GM18526 (cell line): Measurements from ENCODE around the gene ISCU.
A peak's percentile ranks its signal among the peaks of the same experiment; 100 is the strongest.

Source experiments
- POLR2A ChIP-seq: IDR thresholded peaks from 3 replicates; pipeline ENCODE4 v1.6.1; 2011; ENCODE audit not compliant: insufficient read length; ENCODE audit errors: extremely low read depth

The ISCU gene

GRCh38 chr12:108531929-108532848 is 30.2 kb upstream of the ISCU start:
- no peak for TF ChIP-seq POLR2A

DNA sequence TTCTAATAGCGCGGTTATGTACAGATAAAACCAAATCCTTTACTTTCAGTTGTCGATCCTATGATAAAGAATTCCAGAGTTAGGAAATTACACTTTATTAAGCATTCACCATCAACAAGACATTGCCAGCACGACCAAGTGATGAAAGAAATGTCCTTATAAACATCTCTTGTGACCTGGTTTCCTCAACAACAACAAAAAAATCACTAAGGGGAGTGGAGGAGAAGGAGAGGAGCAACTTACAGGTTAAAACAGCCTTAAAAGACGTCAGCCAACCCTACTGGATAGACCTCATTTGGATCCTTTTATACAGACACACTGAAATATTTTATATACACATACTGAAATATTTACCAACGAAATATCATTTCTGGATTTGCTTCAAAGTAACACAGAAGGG is 24.2 kb upstream of the ISCU start:
- no peak for TF ChIP-seq POLR2A

GRCh38 chr12:108538616-108539195 is 23.7 kb upstream of the ISCU start:
- TF ChIP-seq POLR2A, result no peak

DNA sequence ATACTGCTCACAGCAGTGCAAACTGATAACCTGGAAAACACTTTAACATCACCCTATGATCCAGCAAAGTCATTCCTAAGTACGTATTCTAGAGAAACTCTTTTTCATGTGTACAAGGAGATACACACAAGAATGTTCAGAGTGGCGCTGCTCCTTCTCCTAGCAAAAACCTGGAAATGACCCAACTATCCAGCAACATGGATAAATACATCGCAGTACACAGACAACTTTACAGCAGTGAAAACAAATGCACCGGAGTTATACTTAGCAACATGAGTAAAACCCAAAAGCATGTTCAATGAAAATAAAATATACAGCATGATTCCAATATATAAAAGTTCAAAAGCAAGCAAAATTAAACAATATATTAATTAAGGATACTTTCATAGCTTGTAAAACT is 20.1 kb upstream of the ISCU start:
- no peak for TF ChIP-seq POLR2A

DNA sequence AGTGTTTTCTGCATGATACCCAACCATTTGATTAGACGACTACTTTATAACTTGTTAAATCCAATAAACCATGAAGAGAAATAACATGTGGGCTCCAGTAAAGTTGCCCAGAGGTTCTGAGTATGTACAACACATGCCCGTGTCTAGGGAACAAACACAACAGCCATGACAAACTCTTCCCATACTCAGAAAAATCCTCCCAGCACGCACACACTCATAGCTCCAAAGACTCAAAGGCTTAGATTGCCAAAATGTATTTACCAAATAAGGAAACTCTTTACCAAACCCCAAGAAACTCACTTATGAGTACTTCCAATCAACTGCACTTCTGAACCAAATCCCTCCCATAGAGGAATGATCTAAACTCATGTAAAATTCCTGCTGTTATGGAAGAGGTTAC is 18.7 kb upstream of the ISCU start:
- TF ChIP-seq POLR2A, result no peak

GRCh38 chr12:108547686-108548085 is 14.7 kb upstream of the ISCU start:
- TF ChIP-seq POLR2A, result no peak

DNA sequence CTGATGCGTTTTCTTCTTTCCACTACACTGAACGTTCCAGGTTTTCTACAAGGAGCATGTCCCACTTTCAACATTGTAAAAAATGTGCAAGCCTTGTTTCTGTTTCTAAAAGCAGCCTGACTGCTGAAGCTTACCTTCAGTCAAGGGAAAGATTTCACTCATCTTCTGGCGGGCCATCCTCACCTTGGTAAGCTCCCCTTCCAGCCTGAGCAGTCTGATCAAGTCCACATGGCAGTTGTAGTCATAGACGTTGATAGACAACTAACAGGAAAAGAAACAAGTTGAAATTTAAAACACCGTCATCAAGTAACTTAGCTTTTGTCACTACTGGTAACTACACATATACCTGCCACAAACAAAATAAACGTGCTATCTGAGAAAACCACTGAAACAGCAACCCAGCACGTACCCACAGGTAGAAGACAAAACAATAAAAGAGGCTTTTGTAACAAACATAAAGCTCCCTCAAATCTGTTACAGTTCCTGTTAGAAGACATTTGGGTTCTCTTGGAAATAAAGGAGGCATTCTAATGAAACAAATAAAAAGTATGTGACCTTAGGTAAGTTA is 13.4 kb upstream of the ISCU start:
- TF ChIP-seq POLR2A, result no peak

DNA sequence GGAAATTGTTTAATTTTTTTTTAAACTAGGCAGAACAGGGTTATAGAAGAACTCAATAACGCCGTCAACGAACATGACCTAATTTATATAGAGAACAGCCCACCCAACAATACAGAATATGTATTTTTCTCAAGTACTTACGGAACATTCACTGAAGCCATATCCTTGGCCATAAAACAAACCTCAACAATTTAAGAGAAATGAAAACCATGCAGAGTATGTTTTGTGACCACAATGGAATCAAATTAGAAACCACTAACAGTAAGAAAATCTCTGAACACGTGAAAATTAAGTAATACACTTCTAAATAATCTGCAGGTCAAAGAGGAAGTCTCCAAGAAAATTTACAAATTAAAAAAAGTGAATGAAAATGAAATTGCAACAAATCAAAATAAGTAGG is 10.9 kb upstream of the ISCU start:
- TF ChIP-seq POLR2A, result no peak

DNA sequence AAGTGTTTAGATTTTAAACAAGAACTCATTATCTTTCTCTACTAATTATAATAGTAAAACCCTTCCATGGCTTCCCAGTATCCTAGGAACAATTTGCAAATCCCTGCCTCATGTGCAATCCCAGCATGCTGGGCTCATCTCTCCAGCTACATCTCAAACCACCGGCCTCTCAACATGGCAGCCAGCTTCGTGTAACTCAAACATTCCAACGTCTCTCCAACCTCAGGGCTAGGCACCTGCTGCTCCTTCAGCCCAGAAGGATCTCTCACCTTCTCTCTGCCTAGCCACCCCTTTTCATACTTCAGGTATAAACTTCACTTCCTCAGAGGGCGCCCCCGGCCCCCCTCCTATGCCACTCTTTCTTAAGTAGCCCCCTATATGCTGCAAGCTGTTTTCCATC is 8.6 kb upstream of the ISCU start:
- TF ChIP-seq POLR2A, result no peak

- no peak for TF ChIP-seq POLR2A
Observed at GRCh38 chr12:108559007-108559655, 3.3 kb upstream of the ISCU start.

DNA sequence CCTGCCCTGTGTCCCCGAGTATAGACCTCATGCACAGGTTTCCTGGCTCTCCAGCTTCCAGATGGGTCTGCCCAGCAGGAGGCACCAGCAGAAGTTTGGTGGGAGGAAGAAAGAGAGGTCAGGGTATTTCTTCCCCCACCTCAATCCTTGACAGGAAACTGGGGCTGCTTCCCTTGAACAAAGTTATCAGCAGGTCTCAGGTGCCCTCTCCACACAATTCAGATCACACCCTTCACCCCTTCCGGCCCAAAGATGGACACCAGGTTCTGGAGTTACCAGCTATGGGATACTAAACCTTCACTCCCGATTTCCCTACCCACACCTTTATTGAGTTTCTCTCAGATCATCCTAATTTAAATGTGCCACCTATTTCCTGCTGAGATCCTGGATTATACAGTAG is 2.6 kb upstream of the ISCU start:
- TF ChIP-seq POLR2A, result no peak

- TF ChIP-seq POLR2A, result no peak
Observed at GRCh38 chr12:108560321-108560721, 2.1 kb upstream of the ISCU start.

- peak; percentile 77 for TF ChIP-seq POLR2A
Observed at GRCh38 chr12:108560752-108561719, 1.4 kb upstream of the ISCU start, which contains the start of gene SART3. Gene SART3, minus strand, starts transcription at chr12:108561173. Its CDS starts 19 bp downstream, at chr12:108561154.

GRCh38 chr12:108561852-108562347 is 496 bp upstream of the ISCU start:
- TF ChIP-seq POLR2A, result no peak
